ENCODE data around the gene NAT16. TPM values are rescaled to one million over a fixed set of nuclear protein-coding genes. Genes with fewer than 3 reads are reported as not detected.

Gene NAT16
- total and polyA plus RNA-seq, 10 of the 15 experiments (the other 5 are each of a cell fraction or from before 2014, with no cell fraction given), result not detected

DNA sequence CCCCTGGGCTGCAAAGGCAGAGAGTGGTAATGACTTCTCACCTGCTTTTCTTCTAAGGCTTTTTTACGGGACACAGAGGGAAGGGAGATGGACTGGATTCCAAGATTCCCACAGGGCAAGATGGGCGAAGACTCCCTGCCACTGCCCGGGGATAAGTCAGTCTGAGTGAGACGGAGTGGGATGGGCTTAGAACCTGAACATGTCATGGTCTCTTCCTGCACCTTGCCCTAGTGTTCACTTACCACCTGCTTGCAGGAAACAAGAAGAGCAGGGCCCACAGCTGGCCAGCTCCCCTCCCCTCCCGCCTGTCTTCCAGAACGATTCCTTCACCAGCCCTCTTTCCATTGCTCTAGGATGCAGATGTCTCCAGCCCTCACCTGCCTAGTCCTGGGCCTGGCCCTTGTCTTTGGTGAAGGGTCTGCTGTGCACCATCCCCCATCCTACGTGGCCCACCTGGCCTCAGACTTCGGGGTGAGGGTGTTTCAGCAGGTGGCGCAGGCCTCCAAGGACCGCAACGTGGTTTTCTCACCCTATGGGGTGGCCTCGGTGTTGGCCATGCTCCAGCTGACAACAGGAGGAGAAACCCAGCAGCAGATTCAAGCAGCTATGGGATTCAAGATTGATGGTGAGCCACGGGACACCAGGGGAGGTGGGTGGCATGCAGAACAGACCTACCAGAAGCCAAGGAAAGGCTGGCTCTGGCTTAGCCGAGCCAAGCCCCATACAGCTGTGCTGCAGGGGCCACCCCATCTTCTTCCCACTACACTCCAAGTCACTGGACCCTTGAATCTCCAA is 51.9 kb downstream of the NAT16 start (continued):
- TF ChIP-seq, protein P1, sequence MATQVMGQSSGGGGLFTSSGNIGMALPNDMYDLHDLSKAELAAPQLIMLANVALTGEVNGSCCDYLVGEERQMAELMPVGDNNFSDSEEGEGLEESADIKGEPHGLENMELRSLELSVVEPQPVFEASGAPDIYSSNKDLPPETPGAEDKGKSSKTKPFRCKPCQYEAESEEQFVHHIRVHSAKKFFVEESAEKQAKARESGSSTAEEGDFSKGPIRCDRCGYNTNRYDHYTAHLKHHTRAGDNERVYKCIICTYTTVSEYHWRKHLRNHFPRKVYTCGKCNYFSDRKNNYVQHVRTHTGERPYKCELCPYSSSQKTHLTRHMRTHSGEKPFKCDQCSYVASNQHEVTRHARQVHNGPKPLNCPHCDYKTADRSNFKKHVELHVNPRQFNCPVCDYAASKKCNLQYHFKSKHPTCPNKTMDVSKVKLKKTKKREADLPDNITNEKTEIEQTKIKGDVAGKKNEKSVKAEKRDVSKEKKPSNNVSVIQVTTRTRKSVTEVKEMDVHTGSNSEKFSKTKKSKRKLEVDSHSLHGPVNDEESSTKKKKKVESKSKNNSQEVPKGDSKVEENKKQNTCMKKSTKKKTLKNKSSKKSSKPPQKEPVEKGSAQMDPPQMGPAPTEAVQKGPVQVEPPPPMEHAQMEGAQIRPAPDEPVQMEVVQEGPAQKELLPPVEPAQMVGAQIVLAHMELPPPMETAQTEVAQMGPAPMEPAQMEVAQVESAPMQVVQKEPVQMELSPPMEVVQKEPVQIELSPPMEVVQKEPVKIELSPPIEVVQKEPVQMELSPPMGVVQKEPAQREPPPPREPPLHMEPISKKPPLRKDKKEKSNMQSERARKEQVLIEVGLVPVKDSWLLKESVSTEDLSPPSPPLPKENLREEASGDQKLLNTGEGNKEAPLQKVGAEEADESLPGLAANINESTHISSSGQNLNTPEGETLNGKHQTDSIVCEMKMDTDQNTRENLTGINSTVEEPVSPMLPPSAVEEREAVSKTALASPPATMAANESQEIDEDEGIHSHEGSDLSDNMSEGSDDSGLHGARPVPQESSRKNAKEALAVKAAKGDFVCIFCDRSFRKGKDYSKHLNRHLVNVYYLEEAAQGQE (IDR thresholded peaks at IDR 0.05; ENCODE audit: low read depth, low read length), result no peak
- TF ChIP-seq POLR2A (IDR thresholded peaks at IDR 0.05; ENCODE audit: low read depth, low read length), result no peak
- TF ChIP-seq MTA3 (IDR thresholded peaks at IDR 0.05; ENCODE audit: borderline replicate concordance, low read length), result no peak
- no peak for TF ChIP-seq HDAC2 (IDR thresholded peaks at IDR 0.05)
- TF ChIP-seq SMARCA5 (IDR thresholded peaks at IDR 0.05), result no peak
- TF ChIP-seq EED (IDR thresholded peaks at IDR 0.05; ENCODE audit: low read depth), result no peak
- TF ChIP-seq, protein P2, sequence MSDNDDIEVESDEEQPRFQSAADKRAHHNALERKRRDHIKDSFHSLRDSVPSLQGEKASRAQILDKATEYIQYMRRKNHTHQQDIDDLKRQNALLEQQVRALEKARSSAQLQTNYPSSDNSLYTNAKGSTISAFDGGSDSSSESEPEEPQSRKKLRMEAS (IDR thresholded peaks at IDR 0.05; ENCODE audit: low read depth, low read length), result no peak

DNA sequence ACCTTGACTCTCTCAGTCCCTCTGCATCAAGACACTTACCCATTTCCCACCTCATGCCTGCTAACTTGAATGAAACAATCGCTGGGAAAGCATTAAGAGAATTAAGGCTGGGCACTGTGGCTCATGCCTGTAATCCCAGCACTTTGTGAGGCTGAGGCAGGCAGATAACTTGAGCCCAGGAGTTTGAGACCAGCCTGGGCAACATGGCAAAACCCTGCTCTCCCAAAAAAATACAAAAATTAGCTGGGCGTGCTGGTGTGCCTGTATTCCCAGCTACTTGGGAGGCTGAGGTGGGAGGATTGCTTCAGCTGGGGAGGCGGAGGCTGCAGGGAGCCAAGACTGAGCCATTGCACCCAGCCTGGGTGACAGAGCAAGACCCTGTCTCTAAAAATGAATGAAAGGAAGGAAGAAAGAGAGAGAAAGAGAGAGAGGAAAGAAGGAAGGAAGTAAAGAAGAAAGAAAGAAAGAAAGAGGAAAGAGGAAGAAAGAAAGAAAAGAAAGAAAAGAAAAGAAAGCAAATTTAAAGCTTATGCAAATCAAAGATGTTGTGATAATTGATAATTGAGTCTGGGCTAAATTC is 52.5 kb downstream of the NAT16 start:
- no peak overlapping the region for H3K9ac ChIP-seq (ENCODE audit: control insufficient read depth, insufficient read depth, low read length)
- H2AFZ ChIP-seq (ENCODE audit: control insufficient read depth, low read depth, low read length), result no peak overlapping the region
- H4K20me1 ChIP-seq (ENCODE audit: control insufficient read depth, insufficient read depth), result no peaks in the 10 kb centered on the region
- H3K27ac ChIP-seq (ENCODE audit: control insufficient read depth, insufficient read depth), result no peak overlapping the region
- POLR2A ChIA-PET, result interaction anchor here (0.6 to 1.4 kb wide), 3 partner anchors 9 to 238 kb away, joined by 3 to 4 read pairs (median 4); partner anchors contain the start of gene UFSP1
- CTCF ChIA-PET, result interaction anchor here (0.6 to 4.0 kb wide), 10 partner anchors 9 to 68 kb away, joined by 3 to 31 read pairs (median 4); partner anchors contain the start of gene TRIM56
- no peak for FAIRE-seq
- intact Hi-C loops (cut with micrococcal nuclease; ENCODE audit: unreplicated experiment), result no loop called here
- no peak overlapping the region for H3K4me3 ChIP-seq
- WGBS (ENCODE audit: insufficient coverage, insufficient replicate concordance, low lambda C conversion rate, missing lambda C conversion rate), result 92% methylated on average over 3 of the region's 3 CpGs
- SMC1A ChIA-PET (ENCODE audit: uncharacterized antibody, unreplicated experiment), result interaction anchor here (0.9 to 1.5 kb wide), 5 partner anchors 9 to 90 kb away, joined by 3 to 5 read pairs (median 3); partner anchors contain the start of gene ZNHIT1
- peak overlapping the region; percentile 90 for H3K4me2 ChIP-seq (ENCODE audit: control insufficient read depth, insufficient read depth)
- BruUV-seq (replicated peaks), result no TSS peak
- DNase-seq (ENCODE audit: low read depth, low spot score), result no peak
- ATAC-seq, result no peak
- H3K79me2 ChIP-seq (ENCODE audit: control insufficient read depth, insufficient read depth, low read length), result no peaks in the 10 kb centered on the region
- no peaks in the 10 kb centered on the region for H3K9me3 ChIP-seq (replicated peaks; ENCODE audit: control insufficient read depth, insufficient read depth, low read length)
- peaks cover 22% of the 10 kb centered on the region for H3K4me1 ChIP-seq (ENCODE audit: control insufficient read depth, insufficient read depth, low read length)
- H3K36me3 ChIP-seq (ENCODE audit: control insufficient read depth in 2 of 2, insufficient read depth in 2 of 2, low read length in 1 of 2), result no peaks in the 10 kb centered on the region
- in situ Hi-C loops (cut with MboI), result no loop called here
- RAD21 ChIA-PET (ENCODE audit: unreplicated experiment), result interaction anchor here (0.8 to 2.6 kb wide), 2 partner anchors 11 to 42 kb away, joined by 3 to 8 read pairs; partner anchors contain the start of gene TRIM56
- H3K27me3 ChIP-seq (replicated peaks in 1 of 2; ENCODE audit: control insufficient read depth in 2 of 2, insufficient read depth in 2 of 2, low read length in 1 of 2), result no peaks in the 10 kb centered on the region; a peak in 2 of 4 replicates
- no peak for TF ChIP-seq ZNF384 (IDR thresholded peaks at IDR 0.05; ENCODE audit: borderline replicate concordance, low read depth, low read length)
- TF ChIP-seq HDAC2 (IDR thresholded peaks at IDR 0.05), result no peak
- TF ChIP-seq CBX5 (IDR thresholded peaks at IDR 0.05; ENCODE audit: low read depth), result no peak

All from GM12878 (cell line).